WI38 (cell line): Measurements from ENCODE around the gene ITGB2.
"Not testable (repeated sequence)": the region's sequence is repeated elsewhere in the genome, so short reads cannot be mapped to it uniquely, and the experiment has no call there.

Experiments used
- H3K4me3 ChIP-seq: 2 replicates; pipeline ENCODE4 v1.5.1; 2011; ENCODE audit warnings: low read depth, mild to moderate bottlenecking, control low read depth, low read length
- TF ChIP-seq, protein P1 (sequence below): IDR thresholded peaks from 2 replicates; pipeline ENCODE4 v1.5.1; 2012; ENCODE audit warnings: low read depth, mild to moderate bottlenecking, control low read depth, low read length

The ITGB2 gene

DNA sequence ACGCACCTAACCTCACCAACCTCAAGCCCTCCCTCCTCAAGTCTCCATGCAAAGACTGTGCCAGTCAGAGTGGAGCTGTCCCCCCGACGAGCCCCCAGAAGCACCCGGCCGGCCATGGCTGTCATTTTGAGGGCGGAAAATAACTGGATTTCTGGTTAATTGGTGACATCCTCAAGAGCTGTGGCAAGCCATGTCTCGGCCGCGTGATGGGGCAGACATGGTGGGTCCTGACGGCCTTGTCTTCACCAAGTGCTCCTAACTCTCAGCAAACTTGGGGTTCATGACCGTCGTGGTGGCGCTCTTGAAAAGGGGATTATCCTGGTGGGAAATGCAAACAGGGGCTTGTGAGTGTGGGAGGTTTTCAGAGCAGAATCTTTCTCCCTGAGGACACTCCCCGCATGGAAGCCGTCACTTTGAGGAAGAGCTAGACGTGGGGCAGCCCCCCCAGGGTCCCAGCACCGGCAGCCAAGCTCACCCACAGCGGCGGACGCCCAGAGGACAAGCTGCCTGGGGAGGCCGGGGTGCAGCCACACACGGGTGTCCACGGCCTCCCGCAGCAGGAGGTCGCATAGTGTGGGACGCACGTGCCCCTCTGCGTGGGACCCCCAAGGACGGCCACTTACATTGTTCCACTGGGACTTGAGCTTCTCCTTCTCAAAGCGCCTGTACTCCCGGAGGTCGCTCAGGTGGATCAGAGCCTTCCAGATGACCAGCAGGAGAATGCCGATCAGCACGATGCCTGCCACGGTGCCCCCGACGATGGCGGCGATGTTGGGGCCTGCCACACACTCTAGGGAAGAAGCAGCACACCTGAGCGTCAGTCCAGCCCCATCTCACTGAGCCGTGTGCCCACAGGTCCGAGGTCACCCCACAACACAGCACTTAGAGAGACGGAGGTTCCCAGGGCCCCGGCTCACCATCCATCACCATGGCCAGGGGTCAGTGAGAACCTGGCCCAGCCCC, 34.3 kb downstream of the ITGB2 start:
- H3K4me3 ChIP-seq, result no peak overlapping the region
- TF ChIP-seq, protein P1, sequence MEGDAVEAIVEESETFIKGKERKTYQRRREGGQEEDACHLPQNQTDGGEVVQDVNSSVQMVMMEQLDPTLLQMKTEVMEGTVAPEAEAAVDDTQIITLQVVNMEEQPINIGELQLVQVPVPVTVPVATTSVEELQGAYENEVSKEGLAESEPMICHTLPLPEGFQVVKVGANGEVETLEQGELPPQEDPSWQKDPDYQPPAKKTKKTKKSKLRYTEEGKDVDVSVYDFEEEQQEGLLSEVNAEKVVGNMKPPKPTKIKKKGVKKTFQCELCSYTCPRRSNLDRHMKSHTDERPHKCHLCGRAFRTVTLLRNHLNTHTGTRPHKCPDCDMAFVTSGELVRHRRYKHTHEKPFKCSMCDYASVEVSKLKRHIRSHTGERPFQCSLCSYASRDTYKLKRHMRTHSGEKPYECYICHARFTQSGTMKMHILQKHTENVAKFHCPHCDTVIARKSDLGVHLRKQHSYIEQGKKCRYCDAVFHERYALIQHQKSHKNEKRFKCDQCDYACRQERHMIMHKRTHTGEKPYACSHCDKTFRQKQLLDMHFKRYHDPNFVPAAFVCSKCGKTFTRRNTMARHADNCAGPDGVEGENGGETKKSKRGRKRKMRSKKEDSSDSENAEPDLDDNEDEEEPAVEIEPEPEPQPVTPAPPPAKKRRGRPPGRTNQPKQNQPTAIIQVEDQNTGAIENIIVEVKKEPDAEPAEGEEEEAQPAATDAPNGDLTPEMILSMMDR, result no peak

DNA sequence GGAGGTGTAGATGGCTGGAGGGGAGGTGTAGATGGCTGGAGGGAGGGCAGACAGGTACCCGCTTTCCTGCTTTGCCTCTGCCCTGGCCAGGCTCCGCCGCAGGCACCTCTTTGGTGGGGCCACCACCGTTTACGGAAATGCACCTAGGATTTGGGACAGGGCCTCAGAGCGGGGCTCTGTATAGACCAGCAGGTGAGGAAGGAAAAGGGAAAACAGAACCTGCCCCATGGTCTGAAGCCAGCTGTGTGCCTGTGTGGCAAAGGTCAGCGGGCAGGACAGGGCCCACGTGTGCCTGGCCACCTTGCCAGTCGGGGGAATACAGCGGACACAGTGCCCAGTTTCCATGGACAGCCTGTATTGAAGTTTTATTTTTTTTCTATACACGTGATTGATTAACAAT, 35.1 kb downstream of the ITGB2 start:
- TF ChIP-seq, protein P1, result no peak
- H3K4me3 ChIP-seq, result no peak overlapping the region

DNA sequence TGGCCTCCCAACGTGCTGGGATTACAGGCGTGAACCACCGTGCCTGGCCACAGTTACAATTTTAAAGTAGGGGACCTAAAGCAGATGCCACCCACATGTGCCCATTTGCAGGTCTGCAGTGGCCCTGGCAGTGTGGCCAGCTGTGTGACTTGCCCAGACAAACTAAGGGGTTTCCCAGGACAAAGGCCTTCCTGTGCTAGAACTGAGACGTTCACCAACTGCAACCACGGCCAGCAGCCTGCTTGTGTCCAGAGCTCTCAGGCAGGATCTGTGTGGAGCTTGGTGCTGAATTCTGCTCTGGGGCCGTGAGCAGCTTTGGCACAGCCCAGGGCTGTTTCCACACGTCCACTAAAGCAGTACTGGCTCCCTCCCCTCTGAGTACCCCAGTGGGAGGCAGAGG, 36.6 kb downstream of the ITGB2 start:
- TF ChIP-seq, protein P1, result no peak
- no peak overlapping the region for H3K4me3 ChIP-seq

DNA sequence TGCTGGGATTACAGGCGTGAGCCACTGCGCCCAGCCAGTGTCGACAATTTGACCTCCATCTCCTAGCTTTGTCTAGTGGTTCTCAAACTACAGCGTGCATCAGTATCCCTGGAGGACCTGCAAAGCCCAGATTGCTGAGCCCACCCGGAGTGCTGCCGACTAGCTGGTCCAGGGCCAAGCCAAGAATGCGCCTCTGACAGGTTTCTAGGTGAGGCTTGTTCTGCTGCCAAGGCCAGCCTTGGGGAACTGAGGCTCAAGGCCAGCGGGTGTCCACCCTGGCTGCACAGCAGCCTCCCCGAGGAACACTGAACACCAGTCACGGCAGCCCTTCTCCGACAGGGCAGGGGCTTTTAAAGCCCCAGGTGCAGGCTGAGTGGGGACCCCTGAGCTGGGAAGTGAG, 37.4 kb downstream of the ITGB2 start:
- TF ChIP-seq, protein P1, result no peak
- no peak overlapping the region for H3K4me3 ChIP-seq

DNA sequence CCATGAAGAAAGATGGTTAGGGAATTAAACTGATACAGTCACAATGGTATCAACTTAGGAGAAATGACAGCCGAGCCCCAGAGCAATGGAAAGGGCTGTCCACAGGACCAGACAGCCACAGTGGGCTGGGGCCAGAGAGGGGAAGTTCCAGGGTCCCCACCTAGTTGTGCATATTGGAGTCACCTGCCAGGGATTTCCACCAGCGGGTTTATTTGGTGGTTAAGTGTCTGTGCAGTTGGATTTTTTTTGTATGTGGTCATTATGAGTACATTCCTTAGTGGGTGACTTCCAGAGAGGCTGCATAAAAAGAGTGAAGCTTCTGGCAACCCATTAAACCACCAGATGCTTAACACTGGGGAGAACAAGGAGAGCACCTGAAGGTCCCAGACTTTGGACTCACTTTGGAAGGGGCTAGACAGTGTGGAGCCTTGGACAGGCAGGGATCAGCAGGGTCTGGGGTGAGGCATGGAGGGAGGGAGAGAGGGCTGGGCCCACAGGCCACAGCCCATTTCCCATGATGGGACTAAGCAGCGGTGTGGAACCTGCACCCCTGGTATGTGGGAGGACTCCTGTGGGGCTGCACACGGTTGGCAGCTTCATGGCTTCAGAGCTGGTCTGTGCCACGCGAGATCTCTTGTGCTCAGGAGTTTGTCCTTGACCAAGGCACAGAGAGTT, 39.4 kb downstream of the ITGB2 start:
- no peak overlapping the region for H3K4me3 ChIP-seq
- TF ChIP-seq, protein P1, result no peak

DNA sequence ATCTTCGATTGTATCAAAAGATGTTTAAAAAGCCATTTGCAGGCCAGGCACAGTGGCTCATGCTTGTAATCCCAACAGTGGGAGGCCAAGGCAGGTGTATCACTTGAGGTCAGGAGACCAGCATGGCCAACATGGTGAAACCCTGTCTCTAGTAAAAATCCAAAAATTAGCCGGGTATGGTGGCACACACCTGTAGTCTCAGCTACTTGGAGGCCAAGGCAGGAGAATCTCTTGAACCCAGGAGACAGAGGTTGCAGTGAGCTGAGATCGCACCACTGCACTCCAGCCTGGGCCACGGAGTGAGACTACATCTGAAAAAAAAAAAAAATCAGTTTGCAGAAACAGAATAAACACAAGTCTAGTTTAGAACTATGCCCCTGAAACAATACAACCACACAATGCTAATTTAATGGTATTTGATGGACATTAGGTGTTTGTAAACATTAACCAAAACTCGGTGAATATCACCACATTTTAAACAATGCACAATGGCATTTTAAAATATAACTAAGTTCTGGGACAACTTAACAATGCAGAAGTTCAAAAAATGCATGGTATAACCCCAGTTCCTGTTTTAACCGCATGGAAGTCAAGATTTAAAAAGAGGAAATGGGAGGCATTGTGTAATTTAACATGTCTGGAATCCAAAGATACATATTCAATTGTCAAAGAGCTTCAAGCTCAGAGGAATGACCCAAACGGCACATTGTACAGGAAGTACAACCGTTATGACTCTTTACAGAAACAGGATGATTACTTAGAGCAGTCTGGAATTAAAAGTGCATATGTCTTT, 40.1 kb downstream of the ITGB2 start:
- H3K4me3 ChIP-seq, result no peak overlapping the region

DNA sequence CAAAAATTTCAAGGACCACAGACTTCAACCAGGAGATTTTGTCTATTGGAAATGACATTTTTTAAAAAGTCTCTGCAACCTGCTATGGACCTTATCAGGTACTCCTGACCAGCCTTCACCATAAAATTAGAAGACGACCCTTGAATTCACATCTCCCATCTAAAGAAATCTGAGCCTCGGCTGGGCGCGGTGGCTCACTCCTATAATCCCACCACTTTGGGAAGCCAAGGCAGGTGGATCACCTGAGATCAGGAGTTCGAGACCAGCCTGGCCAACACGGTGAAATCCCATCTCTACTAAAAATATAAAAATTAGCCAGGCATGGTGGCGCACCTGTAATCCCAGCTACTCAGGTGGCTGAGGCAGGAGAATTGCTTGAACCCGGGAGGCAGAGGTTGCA, 41.5 kb downstream of the ITGB2 start:
- H3K4me3 ChIP-seq, result not testable (repeated sequence)

More for the DNA sequence above, 40.1 kb downstream of the ITGB2 start:
- TF ChIP-seq, protein P1, result no peak
